HepG2 (cell line): Measurements from ENCODE around the gene GPC6. TPM values are rescaled to one million over a fixed set of nuclear protein-coding genes. Genes with fewer than 3 reads are reported as not detected.

Experiments used
- CREM ChIP-seq, 2 experiments: sonication (generic) in 1 of 2; formaldehyde crosslinking in 1 of 2; IDR thresholded peaks; 2 replicates each; pipeline versions ENCODE4 v1.4.0 to v1.6.1; 2016 to 2020; ENCODE audit warnings: antibody characterized with exemption in 1 of 2, mild to moderate bottlenecking in 1 of 2, missing genetic modification reagents in 1 of 2
- DPF2 ChIP-seq: sonication (generic); formaldehyde crosslinking; IDR thresholded peaks from 2 replicates; pipeline ENCODE4 v1.4.0; 2020; ENCODE audit warnings: mild to moderate bottlenecking, low read depth, missing genetic modification reagents, borderline replicate concordance
- EP300 ChIP-seq, 3 experiments: sonication (generic) in 1 of 3; formaldehyde crosslinking in 1 of 3; IDR thresholded peaks; 2 replicates each; pipeline versions ENCODE4 v1.5.1 to v1.6.1; 2011 to 2020; ENCODE audit warnings: low read depth in 2 of 3, low read length in 2 of 3, borderline replicate concordance in 1 of 3, improper control_type of control experiment in 1 of 3, mild to moderate bottlenecking in 1 of 3, missing genetic modification reagents in 1 of 3, moderate library complexity in 1 of 3
- GATAD2A ChIP-seq: IDR thresholded peaks from 2 replicates; pipeline ENCODE4 v1.6.1; 2016
- HNF4G ChIP-seq, 2 experiments: sonication (generic) in 1 of 2; formaldehyde crosslinking in 1 of 2; IDR thresholded peaks; 2 replicates each; pipeline versions ENCODE4 v1.4.0 to v1.6.1; 2011 to 2020; ENCODE audit warnings: borderline replicate concordance in 2 of 2, low read depth in 2 of 2, mild to moderate bottlenecking in 2 of 2, low read length in 1 of 2, missing genetic modification reagents in 1 of 2, moderate library complexity in 1 of 2
- KAT8 ChIP-seq: IDR thresholded peaks from 2 replicates; pipeline ENCODE4 v1.6.1; 2016; ENCODE audit warnings: missing genetic modification reagents, missing compliant biosample characterization
- POGZ ChIP-seq: sonication (generic); formaldehyde crosslinking; IDR thresholded peaks from 2 replicates; pipeline ENCODE4 v1.4.0; 2020; ENCODE audit warnings: mild to moderate bottlenecking, missing genetic modification reagents
- ZMYM4 ChIP-seq: sonication (generic); formaldehyde crosslinking; IDR thresholded peaks from 2 replicates; pipeline ENCODE4 v1.8.1; 2023; ENCODE audit warnings: mild to moderate bottlenecking, missing genetic modification reagents
- ZNF33B ChIP-seq: sonication (generic); formaldehyde crosslinking; IDR thresholded peaks from 2 replicates; pipeline ENCODE4 v1.5.1; 2020; ENCODE audit warnings: mild to moderate bottlenecking, missing genetic modification reagents
- ZNF430 ChIP-seq: sonication (generic); formaldehyde crosslinking; IDR thresholded peaks from 2 replicates; pipeline ENCODE4 v1.9.0; 2021; ENCODE audit warnings: mild to moderate bottlenecking, missing genetic modification reagents
- ZNF44 ChIP-seq: sonication (generic); formaldehyde crosslinking; IDR thresholded peaks from 2 replicates; pipeline ENCODE4 v1.5.1; 2020; ENCODE audit warnings: mild to moderate bottlenecking, missing genetic modification reagents
- polyA plus RNA-seq, 8 experiments: library from polyadenylated mRNA; depleted of rRNA in 3 of 8; stranded (reverse) in 7 of 8; unstranded in 1 of 8; fragments of >200 nt; fragmentation: Illumina TruSeq in 4 of 8; extraction: Trizol in 4 of 8; gene quantifications; 2 replicates each; pipeline versions ENCODE4 v1.2.1 to v1.2.3, GENCODE V29; 2011 to 2016; ENCODE audit warnings: low read depth in 4 of 8, missing spikeins in 1 of 8, mixed read lengths in 1 of 8; ENCODE audit not compliant: insufficient read depth in 1 of 8
- total RNA-seq, 5 experiments: library from RNA; depleted of rRNA; stranded (reverse); fragments of >200 nt; fragmentation: Illumina TruSeq; extraction: Trizol; gene quantifications; 2 replicates each; pipeline ENCODE4 v1.2.3, GENCODE V29; 2016; ENCODE audit warnings: low read depth in 1 of 5
- TF ChIP-seq, protein P1 (sequence below): sonication (generic); formaldehyde crosslinking; IDR thresholded peaks from 2 replicates; pipeline ENCODE4 v1.5.1; 2020; ENCODE audit warnings: mild to moderate bottlenecking, missing genetic modification reagents
- TF ChIP-seq, protein P2 (sequence below): sonication (generic); formaldehyde crosslinking; conservative IDR thresholded peaks from 2 replicates; pipeline ENCODE4 v1.4.0; 2020; ENCODE audit warnings: mild to moderate bottlenecking, missing genetic modification reagents, moderate library complexity
- TF ChIP-seq, protein P3 (sequence below): sonication (generic); formaldehyde crosslinking; IDR thresholded peaks from 2 replicates; pipeline ENCODE4 v1.5.1; 2020; ENCODE audit warnings: mild to moderate bottlenecking, missing genetic modification reagents, borderline replicate concordance

GPC6 gene
- total and polyA plus RNA-seq, 2 of the 13 experiments (the other 11 are each of a cell fraction or from before 2014, with no cell fraction given), result 24.5 to 33.9 TPM

DNA sequence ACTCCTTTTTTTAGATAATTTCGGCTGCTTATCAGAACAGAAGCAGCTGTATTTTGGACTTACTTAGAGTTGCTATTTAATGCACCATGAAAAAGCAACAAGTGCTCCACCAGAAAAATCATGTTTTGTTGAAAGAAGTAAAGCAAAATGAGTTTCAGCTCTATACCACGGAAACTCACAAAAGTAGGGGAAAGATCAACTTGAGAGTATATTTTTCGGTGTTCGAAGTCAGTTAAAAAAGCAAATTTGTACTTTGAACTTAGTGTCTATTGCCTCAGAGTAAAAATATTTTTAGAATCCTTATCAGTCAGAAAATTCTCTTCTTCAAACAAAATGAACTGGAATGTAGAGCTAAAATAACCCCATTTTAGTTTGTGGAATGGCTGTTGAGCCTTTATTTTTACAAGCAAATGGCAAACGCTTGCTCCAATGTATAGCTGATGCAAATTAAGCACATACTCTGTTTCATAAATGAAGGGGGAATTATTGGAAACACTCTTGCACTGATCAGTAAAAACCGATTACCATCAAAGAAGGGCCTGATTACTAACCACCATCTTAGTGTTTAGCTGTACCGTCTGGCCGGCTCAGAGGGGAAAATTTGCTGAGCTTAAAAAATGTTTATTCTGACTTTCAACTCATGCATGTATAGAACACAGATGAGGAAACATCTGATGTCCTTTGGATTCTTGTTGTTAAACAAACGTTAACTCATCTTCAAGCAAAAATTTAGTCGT, 540.7 kb downstream of the GPC6 start (continued):
- TF ChIP-seq, protein P1, sequence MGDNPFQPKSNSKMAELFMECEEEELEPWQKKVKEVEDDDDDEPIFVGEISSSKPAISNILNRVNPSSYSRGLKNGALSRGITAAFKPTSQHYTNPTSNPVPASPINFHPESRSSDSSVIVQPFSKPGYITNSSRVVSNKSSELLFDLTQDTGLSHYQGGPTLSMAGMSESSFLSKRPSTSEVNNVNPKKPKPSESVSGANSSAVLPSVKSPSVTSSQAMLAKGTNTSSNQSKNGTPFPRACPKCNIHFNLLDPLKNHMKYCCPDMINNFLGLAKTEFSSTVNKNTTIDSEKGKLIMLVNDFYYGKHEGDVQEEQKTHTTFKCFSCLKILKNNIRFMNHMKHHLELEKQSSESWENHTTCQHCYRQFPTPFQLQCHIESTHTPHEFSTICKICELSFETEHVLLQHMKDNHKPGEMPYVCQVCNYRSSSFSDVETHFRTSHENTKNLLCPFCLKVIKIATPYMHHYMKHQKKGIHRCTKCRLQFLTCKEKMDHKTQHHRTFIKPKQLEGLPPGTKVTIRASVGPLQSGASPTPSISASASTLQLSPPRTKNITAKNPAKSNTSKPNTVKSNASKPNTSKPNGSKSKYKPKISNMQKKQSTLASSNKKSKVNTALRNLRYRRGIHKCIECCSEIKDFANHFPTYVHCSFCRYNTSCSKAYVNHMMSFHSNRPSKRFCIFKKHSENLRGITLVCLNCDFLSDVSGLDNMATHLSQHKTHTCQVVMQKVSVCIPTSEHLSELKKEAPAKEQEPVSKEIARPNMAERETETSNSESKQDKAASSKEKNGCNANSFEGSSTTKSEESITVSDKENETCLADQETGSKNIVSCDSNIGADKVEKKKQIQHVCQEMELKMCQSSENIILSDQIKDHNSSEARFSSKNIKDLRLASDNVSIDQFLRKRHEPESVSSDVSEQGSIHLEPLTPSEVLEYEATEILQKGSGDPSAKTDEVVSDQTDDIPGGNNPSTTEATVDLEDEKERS, result 0 out of 2 replicates have a peak, but pooled peaks have one; percentile 11
- TF ChIP-seq DPF2 (no peak), ZNF33B (CRISPR knock-in tag) (no peak), GATAD2A (CRISPR knock-in tag) (peak; percentile 84), CREM (IDR thresholded peaks at IDR 0.05) (peak; percentile 53; the same call in 1 of the 2 replicates), CREM (CRISPR knock-in tag; IDR thresholded peaks at IDR 0.05) (no peak), EP300 (IDR thresholded peaks at IDR 0.05; ENCODE audit: low read depth in 2 of 2, low read length in 2 of 2) (peak in 1 of 2 experiments; percentile 70; a peak in 2 of 4 replicates), EP300 (CRISPR knock-in tag; IDR thresholded peaks at IDR 0.05; ENCODE audit: borderline replicate concordance) (no peak), HNF4G (IDR thresholded peaks at IDR 0.05; ENCODE audit: borderline replicate concordance, low read depth, low read length) (peak; percentile 69; the same call in 1 of the 2 replicates), HNF4G (CRISPR knock-in tag; IDR thresholded peaks at IDR 0.05; ENCODE audit: borderline replicate concordance, low read depth) (no peak), KAT8 (peak; percentile 60), ZNF430 (0 out of 2 replicates have a peak, but pooled peaks have one; percentile 2), ZMYM4 (CRISPR knock-in tag) (peak; percentile 13; the same call in 1 of the 2 replicates), POGZ (CRISPR knock-in tag) (peak; percentile 56), ZNF44 (no peak)
- TF ChIP-seq, protein P2, sequence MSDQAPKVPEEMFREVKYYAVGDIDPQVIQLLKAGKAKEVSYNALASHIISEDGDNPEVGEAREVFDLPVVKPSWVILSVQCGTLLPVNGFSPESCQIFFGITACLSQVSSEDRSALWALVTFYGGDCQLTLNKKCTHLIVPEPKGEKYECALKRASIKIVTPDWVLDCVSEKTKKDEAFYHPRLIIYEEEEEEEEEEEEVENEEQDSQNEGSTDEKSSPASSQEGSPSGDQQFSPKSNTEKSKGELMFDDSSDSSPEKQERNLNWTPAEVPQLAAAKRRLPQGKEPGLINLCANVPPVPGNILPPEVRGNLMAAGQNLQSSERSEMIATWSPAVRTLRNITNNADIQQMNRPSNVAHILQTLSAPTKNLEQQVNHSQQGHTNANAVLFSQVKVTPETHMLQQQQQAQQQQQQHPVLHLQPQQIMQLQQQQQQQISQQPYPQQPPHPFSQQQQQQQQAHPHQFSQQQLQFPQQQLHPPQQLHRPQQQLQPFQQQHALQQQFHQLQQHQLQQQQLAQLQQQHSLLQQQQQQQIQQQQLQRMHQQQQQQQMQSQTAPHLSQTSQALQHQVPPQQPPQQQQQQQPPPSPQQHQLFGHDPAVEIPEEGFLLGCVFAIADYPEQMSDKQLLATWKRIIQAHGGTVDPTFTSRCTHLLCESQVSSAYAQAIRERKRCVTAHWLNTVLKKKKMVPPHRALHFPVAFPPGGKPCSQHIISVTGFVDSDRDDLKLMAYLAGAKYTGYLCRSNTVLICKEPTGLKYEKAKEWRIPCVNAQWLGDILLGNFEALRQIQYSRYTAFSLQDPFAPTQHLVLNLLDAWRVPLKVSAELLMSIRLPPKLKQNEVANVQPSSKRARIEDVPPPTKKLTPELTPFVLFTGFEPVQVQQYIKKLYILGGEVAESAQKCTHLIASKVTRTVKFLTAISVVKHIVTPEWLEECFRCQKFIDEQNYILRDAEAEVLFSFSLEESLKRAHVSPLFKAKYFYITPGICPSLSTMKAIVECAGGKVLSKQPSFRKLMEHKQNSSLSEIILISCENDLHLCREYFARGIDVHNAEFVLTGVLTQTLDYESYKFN (CRISPR knock-in tag), result peak; percentile 87
- TF ChIP-seq, protein P3, sequence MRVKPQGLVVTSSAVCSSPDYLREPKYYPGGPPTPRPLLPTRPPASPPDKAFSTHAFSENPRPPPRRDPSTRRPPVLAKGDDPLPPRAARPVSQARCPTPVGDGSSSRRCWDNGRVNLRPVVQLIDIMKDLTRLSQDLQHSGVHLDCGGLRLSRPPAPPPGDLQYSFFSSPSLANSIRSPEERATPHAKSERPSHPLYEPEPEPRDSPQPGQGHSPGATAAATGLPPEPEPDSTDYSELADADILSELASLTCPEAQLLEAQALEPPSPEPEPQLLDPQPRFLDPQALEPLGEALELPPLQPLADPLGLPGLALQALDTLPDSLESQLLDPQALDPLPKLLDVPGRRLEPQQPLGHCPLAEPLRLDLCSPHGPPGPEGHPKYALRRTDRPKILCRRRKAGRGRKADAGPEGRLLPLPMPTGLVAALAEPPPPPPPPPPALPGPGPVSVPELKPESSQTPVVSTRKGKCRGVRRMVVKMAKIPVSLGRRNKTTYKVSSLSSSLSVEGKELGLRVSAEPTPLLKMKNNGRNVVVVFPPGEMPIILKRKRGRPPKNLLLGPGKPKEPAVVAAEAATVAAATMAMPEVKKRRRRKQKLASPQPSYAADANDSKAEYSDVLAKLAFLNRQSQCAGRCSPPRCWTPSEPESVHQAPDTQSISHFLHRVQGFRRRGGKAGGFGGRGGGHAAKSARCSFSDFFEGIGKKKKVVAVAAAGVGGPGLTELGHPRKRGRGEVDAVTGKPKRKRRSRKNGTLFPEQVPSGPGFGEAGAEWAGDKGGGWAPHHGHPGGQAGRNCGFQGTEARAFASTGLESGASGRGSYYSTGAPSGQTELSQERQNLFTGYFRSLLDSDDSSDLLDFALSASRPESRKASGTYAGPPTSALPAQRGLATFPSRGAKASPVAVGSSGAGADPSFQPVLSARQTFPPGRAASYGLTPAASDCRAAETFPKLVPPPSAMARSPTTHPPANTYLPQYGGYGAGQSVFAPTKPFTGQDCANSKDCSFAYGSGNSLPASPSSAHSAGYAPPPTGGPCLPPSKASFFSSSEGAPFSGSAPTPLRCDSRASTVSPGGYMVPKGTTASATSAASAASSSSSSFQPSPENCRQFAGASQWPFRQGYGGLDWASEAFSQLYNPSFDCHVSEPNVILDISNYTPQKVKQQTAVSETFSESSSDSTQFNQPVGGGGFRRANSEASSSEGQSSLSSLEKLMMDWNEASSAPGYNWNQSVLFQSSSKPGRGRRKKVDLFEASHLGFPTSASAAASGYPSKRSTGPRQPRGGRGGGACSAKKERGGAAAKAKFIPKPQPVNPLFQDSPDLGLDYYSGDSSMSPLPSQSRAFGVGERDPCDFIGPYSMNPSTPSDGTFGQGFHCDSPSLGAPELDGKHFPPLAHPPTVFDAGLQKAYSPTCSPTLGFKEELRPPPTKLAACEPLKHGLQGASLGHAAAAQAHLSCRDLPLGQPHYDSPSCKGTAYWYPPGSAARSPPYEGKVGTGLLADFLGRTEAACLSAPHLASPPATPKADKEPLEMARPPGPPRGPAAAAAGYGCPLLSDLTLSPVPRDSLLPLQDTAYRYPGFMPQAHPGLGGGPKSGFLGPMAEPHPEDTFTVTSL (CRISPR knock-in tag), result peak; percentile 66; the same call in 1 of the 2 replicates
